ENCODE results near the gene PDGFC.

DNA sequence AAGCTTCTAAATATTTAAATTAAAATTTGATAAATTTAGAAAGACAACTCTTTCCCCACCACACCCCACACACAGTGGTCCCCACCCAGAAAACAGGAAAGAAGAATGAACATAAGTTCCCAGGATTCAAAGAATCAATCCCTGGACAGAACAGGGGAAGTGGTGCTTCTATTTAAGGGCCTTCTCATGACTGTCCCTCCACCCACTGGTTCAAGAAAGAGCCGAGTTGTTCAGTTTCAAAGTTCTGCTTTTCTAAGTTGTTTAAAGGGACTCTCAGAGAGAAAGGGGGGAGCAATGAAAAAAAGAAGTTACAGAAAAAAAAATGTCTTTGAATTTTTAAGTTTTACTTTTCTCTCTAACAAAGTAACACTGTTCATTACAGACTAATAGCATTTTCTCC, 195.8 kb downstream of the PDGFC start:
- TF ChIP-seq, protein P1, sequence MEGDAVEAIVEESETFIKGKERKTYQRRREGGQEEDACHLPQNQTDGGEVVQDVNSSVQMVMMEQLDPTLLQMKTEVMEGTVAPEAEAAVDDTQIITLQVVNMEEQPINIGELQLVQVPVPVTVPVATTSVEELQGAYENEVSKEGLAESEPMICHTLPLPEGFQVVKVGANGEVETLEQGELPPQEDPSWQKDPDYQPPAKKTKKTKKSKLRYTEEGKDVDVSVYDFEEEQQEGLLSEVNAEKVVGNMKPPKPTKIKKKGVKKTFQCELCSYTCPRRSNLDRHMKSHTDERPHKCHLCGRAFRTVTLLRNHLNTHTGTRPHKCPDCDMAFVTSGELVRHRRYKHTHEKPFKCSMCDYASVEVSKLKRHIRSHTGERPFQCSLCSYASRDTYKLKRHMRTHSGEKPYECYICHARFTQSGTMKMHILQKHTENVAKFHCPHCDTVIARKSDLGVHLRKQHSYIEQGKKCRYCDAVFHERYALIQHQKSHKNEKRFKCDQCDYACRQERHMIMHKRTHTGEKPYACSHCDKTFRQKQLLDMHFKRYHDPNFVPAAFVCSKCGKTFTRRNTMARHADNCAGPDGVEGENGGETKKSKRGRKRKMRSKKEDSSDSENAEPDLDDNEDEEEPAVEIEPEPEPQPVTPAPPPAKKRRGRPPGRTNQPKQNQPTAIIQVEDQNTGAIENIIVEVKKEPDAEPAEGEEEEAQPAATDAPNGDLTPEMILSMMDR (IDR thresholded peaks at IDR 0.05; ENCODE audit: low read length), result no peak
- TF ChIP-seq EZH2phosphoT487 (IDR thresholded peaks at IDR 0.05; ENCODE audit: low read length), result no peak

All from MM.1S (cell line).